NOMO-1 treated with dmso at 0.1 percent for 144 hours (cell line): Measurements from ENCODE around the gene LYG2.
"Not testable (repeated sequence)": the region's sequence is repeated elsewhere in the genome, so short reads cannot be mapped to it uniquely, and the experiment has no call there.

Source experiments
- DNase-seq: peaks from one replicate; lab custom pipeline; 2025; ENCODE audit not compliant: unreplicated experiment; lab: John Stamatoyannopoulos, UW

The LYG2 gene

DNA sequence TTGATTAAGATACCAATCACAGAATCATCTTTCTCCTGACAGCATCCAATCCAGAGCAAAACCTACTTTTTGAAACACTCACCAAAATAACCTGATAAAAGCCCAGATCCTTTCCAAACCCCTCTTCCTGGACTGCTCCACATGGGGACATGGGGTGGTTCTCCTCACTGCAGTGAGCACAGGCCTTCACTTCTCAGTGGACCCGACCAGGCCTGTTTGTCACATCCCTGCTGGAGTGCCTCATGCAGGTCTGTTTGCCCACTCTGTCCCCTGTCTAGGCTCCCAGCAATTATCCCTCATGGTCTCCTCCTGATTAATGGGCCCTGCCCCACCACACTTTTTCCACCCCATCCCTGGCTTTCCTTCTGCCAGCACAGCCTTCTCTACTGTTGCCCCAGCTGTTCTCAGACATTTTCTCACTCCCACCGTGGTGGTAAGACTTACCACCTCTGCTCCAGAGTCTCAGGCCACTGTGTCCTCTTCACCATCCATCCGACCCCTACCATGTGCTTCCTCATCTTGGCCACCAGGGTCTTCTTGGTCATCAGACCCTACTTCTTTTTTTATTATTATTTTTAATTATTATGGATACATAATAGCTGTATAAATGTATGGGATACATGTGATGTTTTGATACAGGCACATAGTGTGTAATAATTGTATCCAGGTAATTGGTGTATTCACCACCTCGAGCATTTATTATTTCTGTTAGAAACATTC is 53.3 kb downstream of the LYG2 start:
- no peak for DNase-seq

DNA sequence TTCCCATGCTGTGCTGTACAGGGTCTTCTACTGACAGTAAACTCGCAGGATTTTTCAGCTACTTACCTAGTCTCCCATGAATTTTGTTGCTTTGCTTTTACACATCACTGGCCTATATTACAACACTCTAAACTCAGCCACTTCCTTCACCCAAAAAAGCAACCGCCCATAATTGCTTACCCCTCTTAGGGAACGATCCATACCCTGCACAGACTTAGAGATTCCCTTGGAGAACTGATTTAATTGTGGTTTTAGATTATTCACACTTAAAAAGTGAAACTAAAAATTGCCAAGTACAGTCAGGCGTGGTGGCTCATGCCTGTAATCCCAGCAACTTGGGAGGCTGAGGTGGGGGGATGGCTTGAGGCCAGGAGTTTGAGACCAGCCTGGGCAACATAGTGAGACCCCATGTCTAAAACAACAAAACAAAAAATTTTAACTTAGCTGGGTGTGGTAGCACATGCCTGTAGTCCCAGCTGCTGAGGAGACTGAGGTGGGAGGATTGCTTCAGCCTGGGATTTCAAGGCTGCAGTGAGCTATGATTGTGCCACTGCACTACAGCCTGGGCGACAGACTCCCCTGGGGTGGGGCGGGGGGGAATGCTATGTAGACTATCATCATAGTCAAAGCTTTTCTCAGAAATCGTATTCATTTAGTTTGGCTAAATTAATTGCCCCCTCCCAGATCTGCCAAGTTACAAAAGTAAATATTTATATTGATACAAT is 55.2 kb downstream of the LYG2 start:
- peak; percentile 5 for DNase-seq

DNA sequence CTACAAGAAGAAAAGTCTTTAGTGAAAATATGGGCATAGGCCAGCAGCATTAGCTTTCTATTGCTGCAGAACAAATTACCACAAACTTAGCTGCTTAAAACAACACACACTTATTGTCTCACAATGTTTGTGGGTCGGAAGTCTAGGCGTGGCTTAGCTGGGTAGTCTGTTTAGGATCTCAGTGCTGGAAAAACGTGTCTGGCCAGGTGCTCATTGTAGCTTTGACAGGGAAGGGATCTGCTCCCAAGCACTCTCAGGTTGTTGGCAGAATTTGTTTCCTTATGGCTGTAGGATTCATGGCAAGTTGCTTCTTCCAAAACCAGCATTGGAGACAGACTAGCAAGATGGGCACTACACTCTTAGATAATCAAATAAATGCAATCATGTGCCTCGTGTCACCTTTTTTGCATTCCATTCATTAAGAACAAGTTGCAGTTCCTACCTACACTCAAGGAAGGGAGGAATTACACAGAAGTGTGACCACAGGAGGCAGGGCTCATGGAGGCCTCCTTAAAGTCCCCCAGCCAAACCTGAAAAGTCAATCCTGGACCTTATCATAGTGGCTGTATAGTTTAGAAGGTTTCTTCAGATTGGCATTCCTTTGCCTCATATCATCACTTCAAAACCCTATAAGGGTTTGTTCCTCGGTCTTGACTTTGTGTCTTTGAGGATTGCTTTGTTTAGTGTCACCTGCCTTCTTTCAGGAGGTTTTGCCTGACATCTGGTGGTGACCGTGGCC is 57.2 kb downstream of the LYG2 start:
- no peak for DNase-seq

DNA sequence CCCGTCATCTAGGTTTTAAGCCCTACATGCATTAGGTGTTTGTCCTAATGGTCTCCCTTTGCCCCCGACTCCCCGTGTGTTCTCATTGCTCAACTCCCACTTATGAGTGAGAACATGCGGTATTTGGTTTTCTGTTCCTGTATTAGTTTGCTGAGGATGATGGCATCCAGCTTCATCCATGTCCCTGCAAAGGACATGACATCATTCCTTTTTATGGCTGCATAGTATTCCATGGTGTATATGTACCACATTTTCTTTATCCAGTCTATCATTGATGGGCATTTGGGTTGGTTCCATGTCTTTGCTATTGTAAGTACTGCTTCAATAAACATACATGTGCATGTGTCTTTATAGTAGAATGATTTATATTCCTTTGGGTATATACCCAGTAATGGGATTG is 63.1 kb downstream of the LYG2 start:
- DNase-seq, result not testable (repeated sequence)
